DMS79 treated with DMSO at 0.1 percent for 48 hours (cell line): ENCODE measurements around the gene TCF19.
"Not testable (repeated sequence)": the region's sequence is repeated elsewhere in the genome, so short reads cannot be mapped to it uniquely, and the experiment has no call there.

Experiments used
- DNase-seq: peaks from one replicate; lab custom pipeline; 2025; lab: John Stamatoyannopoulos, UW

The TCF19 gene

DNA sequence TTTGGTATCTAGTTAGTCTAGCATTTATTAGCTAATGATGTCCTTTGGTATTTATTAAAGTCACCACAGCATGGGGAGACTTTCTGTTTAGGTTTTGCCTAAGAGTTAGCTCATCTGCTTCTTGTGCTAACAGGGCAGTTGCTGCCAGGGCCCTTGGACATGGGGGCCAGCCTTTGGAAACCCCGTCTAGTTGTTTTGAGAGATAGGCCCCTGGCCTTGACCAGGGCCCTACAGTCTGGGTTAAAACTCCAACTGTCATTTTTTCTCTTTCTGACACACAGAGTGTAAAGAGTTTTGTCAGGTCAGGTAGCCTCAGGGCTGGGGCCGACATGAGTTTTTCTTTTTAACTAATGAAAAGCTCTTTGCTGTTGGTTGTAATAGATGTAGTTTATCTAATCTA is 24.9 kb downstream of the TCF19 start:
- DNase-seq = not testable (repeated sequence)

DNA sequence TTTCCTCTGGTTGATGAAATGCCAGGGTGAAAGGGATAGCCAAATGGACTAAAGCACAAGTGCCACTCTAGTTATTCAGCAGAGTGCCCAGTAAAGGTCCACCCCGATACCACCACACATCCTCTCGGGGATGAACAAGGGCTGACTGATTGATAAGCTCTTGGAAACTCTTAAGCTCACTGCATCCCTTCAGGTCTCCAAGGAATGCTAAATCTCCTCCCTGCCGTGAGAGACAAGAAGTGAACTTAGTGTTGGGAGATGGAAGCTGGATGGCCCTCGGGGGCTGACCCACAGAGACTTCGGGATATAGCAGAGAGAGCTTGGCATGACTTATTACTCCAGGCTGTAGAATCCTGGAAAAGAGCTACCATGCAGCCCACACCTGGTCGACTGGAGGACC is 25.5 kb downstream of the TCF19 start:
- DNase-seq = not testable (repeated sequence)

DNA sequence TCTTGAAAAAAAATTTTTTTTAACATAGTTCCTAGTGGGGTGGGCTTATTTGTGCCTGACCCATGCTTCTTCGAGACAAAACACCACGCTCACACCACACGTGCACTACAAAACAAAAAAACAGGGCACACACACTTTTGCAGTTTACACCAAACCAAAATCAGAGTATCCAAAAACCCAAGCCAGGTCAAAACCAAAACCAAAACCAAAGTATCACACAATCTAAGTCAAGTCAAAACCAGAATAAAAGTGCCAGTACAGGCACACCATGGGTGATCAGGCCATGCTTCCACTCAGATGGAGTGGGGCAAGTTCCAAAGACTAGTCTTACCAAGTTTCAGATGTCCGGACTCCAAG is 27.3 kb downstream of the TCF19 start:
- not testable (repeated sequence) for DNase-seq

DNA sequence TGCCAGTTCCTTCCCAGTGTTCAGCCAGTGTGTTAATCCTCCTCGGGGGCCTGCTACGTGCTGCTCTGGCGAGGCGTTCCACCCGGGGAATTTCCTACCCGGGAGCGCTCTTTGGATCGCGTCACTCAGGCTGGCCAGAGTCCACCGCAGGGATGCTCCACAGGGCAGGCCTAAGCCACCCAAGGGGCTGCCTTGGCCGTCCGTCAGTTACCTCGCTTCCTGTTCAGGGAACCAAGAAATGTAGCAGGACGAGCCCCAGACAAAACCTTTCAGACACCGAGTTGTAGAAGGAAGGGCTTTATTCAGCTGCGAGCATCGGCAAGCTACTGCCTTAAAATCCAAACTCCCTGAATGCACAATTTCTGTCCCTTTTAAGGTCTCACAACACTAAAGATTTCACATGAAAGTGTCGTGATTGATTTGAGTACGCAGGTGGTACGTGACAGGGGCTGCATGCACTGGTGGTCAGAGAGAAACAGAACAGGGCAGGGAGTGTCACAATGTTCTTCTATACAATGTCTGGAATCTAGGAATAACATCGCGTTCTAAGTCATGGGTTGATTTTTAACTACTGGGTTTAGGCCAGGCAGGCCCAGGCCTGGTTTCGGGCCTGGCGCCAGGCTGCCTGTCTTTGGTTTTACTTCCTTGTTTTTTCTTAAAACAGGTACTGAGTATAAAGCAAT is 27.8 kb downstream of the TCF19 start:
- DNase-seq = no peak

DNA sequence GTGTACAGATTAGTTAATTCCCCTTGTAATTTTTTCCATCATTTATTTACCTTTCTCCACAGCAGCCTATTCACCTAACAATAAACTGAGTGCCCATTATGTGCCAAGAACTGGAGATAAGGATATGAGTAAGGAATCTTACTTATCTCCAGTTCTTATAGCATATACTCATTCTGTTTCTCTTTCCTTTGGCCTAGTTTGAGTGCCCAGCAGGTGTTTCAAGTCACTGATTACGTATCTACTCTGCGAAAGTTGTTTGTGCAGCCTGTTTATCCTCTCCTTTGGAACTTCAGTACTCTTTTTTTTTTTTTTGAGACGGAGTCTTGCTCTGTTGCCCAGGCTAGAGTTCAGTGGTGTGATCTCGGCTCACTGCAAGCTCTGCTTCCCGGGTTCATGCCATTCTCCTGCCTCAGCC is 29.4 kb downstream of the TCF19 start:
- no peak for DNase-seq

DNA sequence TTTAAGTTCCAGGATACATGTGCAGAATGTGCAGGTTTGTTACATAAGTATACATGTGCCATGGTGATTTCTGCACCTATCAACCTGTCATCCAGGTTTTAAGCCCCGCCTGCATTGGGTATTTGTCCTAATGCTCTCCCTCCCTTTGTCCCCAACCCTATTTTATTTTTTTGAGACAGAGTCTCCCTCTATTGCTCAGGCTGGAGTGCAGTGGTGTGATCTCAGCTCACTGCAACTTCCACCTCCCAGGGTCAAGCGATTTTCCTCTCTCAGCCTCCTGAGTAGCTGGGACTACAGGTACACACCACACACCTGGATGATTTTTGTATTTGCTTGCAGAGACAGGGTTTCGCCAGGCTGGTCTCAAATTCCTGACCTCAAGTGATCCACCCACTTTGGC is 30.8 kb downstream of the TCF19 start:
- DNase-seq = not testable (repeated sequence)

DNA sequence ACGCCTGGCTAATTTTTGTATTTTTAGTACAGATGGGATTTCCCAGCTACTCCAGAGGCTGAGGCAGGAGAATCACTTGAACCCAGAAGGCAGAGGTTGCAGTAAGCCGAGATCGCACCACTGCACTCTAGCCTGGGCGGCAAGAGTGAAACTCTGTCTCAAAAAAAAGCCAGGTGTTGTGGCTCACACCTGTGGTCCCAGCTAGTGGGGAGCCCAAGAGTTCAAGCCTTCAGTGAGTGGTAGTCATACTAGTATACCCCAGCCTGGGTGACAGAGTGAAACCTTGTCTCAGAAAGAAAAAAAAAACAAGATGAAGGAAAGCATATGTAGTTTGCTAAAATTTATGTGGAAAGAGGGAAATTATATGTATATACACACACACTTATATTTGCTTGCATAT is 32.1 kb downstream of the TCF19 start:
- DNase-seq = no peak

DNA sequence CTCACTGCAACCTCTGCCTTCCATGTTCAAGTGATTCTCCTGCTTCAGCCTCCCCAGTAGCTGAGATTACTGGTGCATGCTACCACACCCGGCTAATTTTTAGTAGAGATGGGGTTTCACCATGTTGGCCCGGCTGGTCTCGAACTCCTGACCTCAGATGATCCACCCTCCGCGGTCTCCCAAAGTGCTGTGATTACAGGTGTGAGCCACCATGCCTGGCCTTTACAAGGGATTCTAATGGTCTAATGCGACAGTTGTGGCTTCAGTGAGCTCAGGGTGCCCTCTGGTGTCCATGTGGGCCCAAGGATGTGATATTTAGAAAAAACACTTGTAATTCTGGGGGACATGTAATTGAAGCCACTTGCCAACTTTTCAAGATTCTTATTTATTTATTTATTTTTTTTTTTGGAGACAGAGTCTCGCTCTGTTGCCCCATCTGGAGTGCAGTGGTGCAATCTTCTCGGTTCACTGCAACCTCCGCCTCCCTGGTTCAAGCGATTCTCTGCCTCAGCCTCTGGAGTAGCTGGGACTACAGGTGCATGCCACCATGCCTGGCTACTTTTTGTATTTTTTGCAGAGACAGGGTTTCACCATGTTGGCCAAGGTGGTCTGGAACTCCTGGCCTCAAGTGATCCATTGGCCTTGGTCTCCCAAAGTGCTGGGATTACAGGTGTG is 34.2 kb downstream of the TCF19 start:
- peak; percentile 21 for DNase-seq

DNA sequence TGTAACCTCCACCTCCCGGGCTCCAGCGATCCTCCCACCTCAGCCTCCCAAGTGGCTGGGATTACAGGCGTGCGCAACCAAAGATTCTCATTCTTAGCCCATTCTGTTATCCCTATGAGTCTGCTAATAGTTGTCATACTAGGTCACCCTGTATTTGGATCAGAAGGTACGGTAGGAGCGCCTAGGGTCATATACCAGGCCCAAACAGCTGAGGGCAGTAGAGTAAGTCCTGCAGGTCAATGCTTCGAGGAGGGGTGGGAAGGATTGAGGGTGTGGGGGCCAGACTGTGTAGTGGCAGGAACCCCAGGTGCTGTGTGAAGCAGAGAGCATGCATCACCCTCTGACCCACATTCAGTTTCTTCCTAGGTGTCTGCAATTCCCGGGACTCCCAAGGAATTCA is 34.8 kb downstream of the TCF19 start:
- no peak for DNase-seq

DNA sequence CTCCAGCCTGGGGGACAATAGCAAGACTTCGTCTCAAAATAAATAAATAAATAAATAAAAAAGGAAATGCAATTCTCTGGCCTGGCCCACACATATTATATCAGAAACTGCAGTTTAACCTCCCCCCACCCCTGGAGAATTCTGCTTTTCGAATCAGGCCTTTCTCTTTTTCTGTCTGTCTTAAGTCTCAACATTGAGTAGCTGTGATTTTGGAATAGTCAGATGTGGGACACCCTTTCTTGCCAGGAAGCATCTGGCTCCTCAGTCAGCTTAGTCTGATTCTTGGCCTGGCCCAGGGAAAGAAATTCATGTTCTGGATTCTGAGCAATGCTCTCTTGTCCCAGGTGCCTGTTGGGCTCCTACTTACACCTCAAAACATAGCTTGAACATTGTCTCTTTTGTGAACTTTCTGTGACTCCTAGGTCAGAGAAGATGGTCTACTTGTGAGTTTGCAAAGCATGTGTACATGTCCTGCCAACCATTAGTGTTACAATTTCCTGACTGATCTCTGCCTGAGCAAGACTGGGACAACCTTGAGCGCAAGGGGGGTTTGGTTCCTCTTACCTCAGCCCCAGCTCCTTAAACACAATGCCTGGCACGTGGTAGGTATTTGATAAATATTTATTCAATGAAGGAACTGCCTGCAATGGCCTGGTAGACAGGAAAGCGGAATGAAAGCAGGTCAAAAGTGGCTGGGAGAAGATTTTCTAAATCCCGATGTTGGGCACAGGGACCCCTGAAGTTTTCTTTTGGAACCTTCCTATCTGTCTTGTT is 35.9 kb downstream of the TCF19 start:
- no peak for DNase-seq

DNA sequence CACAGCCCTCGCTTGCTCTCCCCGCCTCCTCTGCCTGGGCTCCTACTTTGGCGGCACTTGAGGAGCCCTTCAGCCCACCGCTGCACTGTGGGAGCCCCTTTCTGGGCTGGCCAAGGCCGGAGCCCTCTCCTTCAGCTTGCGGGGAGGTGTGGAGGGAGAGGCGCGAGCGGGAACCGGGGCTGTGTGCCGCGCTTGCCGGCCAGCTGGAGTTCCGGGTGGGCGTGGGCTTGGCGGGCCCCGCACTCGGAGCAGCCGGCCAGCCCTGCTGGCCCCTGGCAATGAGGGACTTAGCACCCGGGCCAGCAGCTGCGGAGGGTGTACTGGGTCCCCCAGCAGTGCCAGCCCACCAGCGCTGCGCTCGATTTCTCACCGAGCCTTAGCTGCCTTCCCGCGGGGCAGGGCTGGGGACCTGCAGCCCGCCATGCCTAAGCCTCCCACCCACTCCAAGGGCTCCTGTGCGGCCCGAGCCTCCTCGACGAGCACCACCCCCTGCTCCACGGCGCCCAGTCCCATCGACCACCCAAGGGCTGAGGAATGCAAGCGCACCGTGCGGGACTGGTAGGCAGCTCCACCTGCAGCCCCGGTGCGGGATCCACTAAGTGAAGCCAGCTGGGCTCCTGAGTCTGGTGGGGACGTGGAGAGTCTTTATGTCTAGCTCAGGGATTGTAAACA is 37.1 kb downstream of the TCF19 start:
- DNase-seq = not testable (repeated sequence)

DNA sequence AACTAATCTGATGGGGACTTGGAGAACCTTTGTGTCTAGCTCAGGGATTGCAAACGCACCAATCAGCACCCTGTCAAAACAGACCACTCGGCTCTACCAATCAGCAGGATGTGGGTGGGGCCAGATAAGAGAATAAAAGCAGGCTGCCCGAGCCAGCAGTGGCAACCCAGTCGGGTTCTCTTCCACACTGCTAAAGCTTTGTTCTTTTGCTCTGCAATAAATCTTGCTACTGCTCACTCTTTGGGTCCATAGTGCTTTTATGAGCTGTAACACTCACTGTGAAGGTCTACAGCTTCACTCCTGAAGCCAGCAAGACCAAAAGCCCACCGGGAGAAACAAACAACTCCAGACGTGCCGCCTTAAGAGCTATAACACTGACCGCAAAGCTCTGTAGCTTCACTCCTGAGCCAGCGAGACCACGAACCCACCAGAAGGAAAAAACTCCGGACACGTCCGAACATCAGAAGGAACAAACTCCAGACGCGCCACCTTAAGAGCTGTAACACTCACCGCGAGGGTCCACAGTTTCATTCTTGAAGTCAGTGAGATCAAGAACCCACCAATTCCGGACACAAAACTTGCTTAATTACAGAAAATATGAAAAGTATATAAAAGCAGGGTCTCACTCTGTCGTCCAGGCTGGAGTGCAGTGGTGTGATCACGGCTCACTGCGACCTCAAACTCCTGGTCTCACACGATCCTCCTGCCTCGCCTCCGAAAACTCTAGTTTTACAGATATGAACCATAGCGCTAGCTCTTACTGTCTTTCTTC is 38.0 kb downstream of the TCF19 start:
- not testable (repeated sequence) for DNase-seq

DNA sequence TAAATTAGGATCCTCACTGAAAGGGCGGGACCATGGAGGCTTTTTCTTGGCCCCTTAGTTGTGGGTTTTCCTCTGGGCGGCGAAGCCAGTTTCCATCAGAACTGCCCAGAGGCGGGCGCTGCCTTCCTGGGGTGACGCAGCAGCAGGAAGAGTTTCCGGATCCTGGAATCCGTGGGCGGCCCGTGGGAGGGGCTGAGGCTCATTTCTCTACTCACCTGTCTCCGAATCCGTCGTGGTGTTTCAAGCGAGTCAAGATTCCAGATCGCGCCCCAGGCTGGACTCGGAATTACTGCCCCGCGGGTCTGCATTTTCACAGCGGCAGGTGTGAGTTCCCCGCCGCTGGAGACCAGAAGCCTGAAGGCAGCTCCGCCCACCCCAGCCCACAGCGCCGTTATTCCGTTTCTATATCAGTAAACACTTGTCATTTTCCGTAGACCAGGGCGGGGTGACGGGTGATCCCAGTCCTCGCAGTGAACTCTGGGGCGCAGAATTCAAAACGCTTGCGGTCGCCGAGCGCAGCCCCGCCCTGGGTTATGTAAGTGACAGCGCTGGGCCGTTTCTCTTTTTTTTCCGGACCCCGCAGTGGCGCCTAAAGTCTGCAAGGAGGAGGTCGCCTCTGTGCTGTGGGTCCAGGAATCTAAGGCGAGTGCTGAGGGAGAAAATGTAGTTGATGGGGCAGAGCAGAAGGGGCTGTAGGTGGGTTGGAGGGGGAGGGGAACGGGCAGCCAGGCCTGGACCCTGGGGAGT is 39.3 kb downstream of the TCF19 start:
- DNase-seq = peak; percentile 85

DNA sequence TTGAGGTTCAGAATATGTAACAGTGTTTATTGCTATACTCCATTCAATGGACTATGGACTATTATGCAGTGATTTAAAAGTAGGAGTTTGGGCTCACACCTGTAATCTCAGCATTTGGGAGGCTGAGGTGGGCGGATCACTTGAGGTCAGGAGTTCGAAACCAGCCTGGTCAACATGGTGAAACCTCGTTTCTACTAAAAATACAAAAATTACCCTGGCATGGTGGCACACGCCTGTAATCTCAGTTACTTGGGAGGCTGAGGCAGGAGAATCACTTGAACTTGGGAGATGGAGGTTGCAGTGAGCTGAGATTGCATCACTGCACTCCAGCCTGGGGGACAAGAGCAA is 40.7 kb downstream of the TCF19 start:
- not testable (repeated sequence) for DNase-seq

DNA sequence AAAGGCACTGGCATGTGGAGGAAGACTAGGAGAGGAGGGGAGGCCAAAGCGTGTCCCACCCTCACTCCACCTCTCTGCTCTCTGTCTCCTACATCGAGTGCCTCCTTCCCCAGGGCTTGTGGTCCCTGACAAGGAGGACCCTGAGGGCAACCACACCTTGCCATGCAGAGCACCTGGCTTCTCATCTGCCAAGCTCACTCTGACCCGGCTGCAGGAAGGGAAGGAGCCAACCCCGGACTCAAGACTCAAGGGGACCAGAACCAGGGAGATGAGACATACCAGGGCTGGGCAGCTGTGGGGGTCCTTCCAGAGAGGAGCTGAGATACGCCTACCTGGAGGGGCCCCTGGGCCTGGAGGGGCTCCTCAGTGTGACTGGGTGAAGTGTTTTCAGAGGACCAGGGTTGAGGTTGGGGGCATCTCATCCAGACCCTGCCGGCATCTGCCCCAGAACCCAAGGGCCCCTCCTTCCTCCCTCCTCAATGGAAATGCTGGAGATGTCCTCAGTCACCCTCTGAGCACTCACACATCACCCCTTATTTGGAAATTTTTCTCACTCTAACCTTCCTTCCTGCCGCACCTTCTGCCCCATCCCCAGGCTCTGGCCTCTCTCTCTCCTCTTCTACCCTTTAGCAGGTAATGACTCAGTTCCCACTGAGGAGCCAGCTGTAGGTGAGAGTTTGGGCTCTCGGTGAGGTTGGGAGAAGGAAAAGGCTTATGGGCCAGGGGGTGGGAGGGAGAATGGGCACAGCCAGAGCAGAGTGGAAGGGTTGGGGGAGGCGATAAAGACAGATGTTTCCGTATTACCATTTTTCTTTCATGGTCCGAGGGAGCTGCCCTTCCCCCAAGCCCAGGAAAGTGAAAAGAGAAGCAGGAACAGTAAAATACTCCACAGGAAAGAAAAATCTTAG is 44.1 kb downstream of the TCF19 start:
- no peak for DNase-seq

DNA sequence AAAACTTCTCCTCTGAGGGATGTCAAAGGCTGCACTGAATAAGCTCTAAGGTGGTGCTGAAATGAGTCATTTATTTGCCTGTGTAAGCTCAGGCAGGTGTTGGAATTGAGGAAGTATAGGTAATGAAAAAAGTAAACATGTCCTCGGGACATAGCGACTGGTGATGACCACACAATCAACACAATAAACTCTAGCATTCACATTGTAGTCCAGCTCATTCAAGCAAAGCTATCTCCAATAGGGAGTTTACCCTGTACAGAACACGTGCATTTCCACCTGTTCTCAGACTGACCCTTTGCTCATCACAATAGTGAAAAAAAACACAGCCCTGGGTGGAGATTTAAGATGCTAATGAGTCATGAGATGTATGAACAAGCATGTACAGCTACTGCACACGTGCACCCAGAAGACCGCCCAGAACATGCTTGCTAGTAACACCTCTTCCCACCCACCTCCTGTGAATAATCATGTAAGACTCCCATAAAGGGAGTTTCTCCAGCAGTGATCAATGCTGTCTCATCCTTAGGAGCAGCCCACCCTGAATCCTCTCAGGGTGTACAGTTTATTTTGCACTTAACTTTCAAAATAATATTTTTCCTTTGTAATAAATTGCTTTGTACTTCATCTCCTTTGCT is 45.1 kb downstream of the TCF19 start:
- peak; percentile 34 for DNase-seq

DNA sequence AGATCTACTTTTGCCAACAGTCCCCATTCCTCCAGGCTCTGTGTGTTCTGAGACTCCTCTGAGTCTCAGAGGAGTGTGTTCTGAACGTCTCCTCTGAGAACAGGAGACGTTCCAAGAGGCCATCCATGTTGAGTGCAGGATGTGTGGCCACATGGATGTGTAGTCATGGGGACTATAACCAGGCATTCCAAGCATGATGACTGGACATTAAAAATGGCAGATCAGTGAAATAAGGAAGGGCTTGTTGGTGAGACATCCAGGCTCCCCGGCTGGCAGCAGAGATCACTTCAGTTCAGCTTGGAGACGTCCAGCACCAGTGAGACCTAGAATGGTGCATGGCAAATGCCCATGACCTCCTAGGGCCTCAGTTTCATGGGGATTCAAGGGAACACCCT is 46.4 kb downstream of the TCF19 start:
- no peak for DNase-seq

DNA sequence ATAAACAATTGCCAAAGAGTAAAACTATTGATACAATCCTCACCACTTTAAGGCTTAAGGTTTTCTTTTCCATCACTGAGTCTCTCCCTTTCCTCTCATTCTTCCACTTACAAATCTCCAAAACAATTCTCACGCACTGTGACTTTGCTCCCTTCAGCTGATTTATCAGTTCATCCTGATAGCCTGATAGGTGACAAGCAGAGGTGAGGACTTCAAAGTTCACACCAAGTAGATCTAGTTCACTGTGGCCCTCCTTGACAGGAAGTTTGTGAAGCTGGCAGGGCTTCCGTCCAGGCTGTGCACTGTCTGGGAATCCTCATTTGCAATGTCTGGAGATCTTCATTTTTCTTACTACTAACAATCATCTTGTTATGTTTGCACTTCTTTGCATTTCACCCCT is 47.2 kb downstream of the TCF19 start:
- no peak for DNase-seq

DNA sequence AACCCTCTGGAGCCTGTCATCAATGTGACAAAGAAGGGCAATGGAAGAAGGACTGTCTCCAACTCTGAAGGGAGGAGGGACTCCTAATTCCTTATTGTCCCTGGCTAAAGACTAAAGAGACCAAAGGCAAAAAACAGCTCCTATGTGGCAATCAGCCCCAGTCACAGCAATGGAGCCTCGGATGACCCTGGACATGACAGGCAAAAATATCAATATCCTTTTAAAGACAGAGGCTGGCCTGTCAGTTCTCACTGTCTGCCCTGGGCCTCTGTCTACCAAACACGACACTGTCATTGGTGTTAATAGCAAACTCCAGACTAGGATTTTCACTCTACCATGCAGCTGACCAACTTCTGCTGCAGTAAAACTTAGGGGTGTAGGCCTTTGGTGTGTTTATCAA is 50.1 kb downstream of the TCF19 start:
- DNase-seq = no peak

DNA sequence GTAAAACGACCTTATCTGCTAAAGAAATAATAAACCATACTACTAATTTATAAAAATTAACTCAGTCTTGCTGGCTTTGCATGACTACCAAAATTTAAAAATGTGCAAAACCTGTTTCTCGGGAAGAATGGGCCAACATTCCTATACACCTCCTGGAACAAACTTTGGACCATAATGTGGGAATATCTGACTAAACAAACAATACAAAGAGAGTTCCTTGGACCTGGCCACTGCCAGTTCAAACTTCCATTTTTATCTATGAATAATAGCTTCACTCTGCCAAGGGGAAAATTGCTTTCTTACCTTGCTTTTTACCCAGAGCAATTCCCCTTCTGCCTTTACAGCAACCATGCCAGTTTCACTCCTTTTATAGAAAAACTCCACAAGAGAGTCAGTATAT is 50.7 kb downstream of the TCF19 start:
- DNase-seq = no peak
